Measurements from ENCODE around the gene LGALS7B.
"Not testable (repeated sequence)": the region's sequence is repeated elsewhere in the genome, so short reads cannot be mapped to it uniquely, and the experiment has no call there.

DNA sequence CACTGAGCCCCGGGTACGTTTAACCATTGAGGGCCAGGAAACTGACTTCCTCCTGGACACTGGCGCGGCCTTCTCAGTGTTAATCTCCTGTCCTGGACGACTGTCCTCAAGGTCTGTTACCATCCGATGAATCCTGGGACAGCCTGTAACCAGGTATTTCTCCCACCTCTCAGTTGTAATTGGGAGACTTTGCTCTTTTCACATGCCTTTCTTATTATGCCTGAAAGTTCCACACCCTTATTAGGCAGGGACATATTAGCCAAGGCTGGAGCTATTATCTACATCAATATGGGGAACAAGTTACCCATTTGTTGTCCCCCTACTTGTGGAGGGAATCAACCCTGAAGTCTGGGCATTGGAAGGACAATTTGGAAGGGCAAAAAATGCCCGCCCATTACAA, 36.9 kb downstream of the LGALS7B start:
- TF ChIP-seq, protein P1, sequence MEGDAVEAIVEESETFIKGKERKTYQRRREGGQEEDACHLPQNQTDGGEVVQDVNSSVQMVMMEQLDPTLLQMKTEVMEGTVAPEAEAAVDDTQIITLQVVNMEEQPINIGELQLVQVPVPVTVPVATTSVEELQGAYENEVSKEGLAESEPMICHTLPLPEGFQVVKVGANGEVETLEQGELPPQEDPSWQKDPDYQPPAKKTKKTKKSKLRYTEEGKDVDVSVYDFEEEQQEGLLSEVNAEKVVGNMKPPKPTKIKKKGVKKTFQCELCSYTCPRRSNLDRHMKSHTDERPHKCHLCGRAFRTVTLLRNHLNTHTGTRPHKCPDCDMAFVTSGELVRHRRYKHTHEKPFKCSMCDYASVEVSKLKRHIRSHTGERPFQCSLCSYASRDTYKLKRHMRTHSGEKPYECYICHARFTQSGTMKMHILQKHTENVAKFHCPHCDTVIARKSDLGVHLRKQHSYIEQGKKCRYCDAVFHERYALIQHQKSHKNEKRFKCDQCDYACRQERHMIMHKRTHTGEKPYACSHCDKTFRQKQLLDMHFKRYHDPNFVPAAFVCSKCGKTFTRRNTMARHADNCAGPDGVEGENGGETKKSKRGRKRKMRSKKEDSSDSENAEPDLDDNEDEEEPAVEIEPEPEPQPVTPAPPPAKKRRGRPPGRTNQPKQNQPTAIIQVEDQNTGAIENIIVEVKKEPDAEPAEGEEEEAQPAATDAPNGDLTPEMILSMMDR (IDR thresholded peaks at IDR 0.05), result not testable (repeated sequence)
- TF ChIP-seq POLR2A (IDR thresholded peaks at IDR 0.05), result not testable (repeated sequence)
